Endothelial cell of umbilical vein (primary cell): ENCODE results near the gene ASB10. TPM values are rescaled to one million over a fixed set of nuclear protein-coding genes. Genes with fewer than 3 reads are reported as not detected.

Experiments used
- BruUV-seq: library from RNA; stranded (reverse); fragments of 400-500 nt; replicated peaks from 2 replicates; lab custom pipeline; 2021; lab: Mats Ljungman, UMichigan
- CTCF ChIA-PET: fragments of 300-600, 350-600 bp; sonication (Branson Sonifier 250); formaldehyde crosslinking; loops from one replicate; lab custom pipeline; 2021; ENCODE audit warnings: antibody characterized with exemption, inconsistent platforms; lab: Charles Lee
- POLR2A ChIA-PET: fragments of 300-600, 350-600 bp; sonication (Branson Sonifier 250); formaldehyde crosslinking; loops from one replicate; lab custom pipeline; 2021; ENCODE audit warnings: antibody characterized with exemption, inconsistent platforms; lab: Charles Lee
- DNase-seq: peaks from one replicate; pipeline ENCODE4 v3.0.0-alpha.2; 2011; ENCODE audit warnings: low read depth, low spot score
- FAIRE-seq: peaks from 2 replicates; lab custom pipeline; 2011; peaks lifted over from hg19 to GRCh38; lab: Jason Lieb, UNC
- H2AFZ ChIP-seq: 2 replicates; pipeline ENCODE4 v1.6.0; 2012; ENCODE audit warnings: low read depth, low read length, control low read depth, inconsistent platforms
- H3K27ac ChIP-seq: 2 replicates; pipeline ENCODE4 v1.5.1; 2011; ENCODE audit warnings: low read depth, mild to moderate bottlenecking, control low read depth, low read length, moderate library complexity; ENCODE audit not compliant: insufficient read depth
- H3K27me3 ChIP-seq, 2 experiments: 2 replicates each; pipeline versions ENCODE4 v1.6.0 to v1.6.1; 2011; ENCODE audit warnings: low read length in 2 of 2, mixed read lengths in 1 of 2; ENCODE audit not compliant: control insufficient read depth in 2 of 2, insufficient read depth in 2 of 2
- H3K36me3 ChIP-seq, 2 experiments: 2 replicates in 1 of 2; 3 replicates in 1 of 2; pipeline ENCODE4 v1.5.1; 2011; ENCODE audit warnings: low read length in 2 of 2, mild to moderate bottlenecking in 1 of 2, moderate library complexity in 1 of 2; ENCODE audit not compliant: control insufficient read depth in 2 of 2, insufficient read depth in 2 of 2; ENCODE audit errors: extremely low read depth in 1 of 2
- H3K4me1 ChIP-seq: 3 replicates; pipeline ENCODE4 v1.5.1; 2011; ENCODE audit warnings: mild to moderate bottlenecking, low read length; ENCODE audit not compliant: control insufficient read depth, insufficient read depth; ENCODE audit errors: extremely low read depth
- H3K4me2 ChIP-seq: 2 replicates; pipeline ENCODE4 v1.6.1; 2011; ENCODE audit warnings: low read length, control low read depth, mixed read lengths; ENCODE audit not compliant: insufficient read depth
- H3K4me3 ChIP-seq, 3 experiments: fragments of 200-600 bp in 1 of 3; sonication (generic), shearing (Covaris generic) in 1 of 3; replicated peaks in 1 of 3; 2 replicates each; pipeline ENCODE4 v1.5.1; 2011 to 2016; ENCODE audit warnings: control low read depth in 3 of 3, low read length in 3 of 3, mild to moderate bottlenecking in 2 of 3, inconsistent platforms in 1 of 3, low read depth in 1 of 3, moderate library complexity in 1 of 3; ENCODE audit not compliant: insufficient read depth in 1 of 3
- H3K79me2 ChIP-seq: 2 replicates; pipeline ENCODE4 v1.6.0; 2012; ENCODE audit warnings: low read length, inconsistent platforms; ENCODE audit not compliant: control insufficient read depth, insufficient read depth
- H3K9ac ChIP-seq: replicated peaks from 2 replicates; pipeline ENCODE3; 2011; ENCODE audit warnings: low read length, control low read depth; ENCODE audit not compliant: insufficient read depth; ENCODE audit errors: extremely low read depth
- H3K9me1 ChIP-seq: replicated peaks from 3 replicates; pipeline ENCODE4 v1.6.0; 2011; ENCODE audit warnings: mild to moderate bottlenecking, low read length; ENCODE audit not compliant: control insufficient read depth, insufficient read depth; ENCODE audit errors: extremely low read depth
- H3K9me3 ChIP-seq: replicated peaks from 2 replicates; pipeline ENCODE4 v1.5.1; 2012; ENCODE audit warnings: low read length, inconsistent platforms; ENCODE audit not compliant: control insufficient read depth, insufficient read depth
- H4K20me1 ChIP-seq: replicated peaks from 2 replicates; pipeline ENCODE3; 2011; ENCODE audit warnings: mild to moderate bottlenecking, low read length; ENCODE audit not compliant: control insufficient read depth, insufficient read depth; ENCODE audit errors: extremely low read depth
- EZH2 ChIP-seq: IDR thresholded peaks from 2 replicates; pipeline ENCODE4 v1.6.1; 2012; ENCODE audit warnings: borderline replicate concordance, low read depth, mild to moderate bottlenecking, moderate library complexity, low read length, inconsistent platforms; ENCODE audit not compliant: severe bottlenecking
- FOS ChIP-seq: IDR thresholded peaks from 2 replicates; pipeline ENCODE4 v1.6.1; 2011; ENCODE audit warnings: mild to moderate bottlenecking, low read length, moderate library complexity, borderline replicate concordance; ENCODE audit not compliant: insufficient read depth
- GATA2 ChIP-seq: IDR thresholded peaks from 2 replicates; pipeline ENCODE4 v1.7.0; 2011; ENCODE audit warnings: low read depth, mild to moderate bottlenecking, moderate library complexity, mixed read lengths, low read length; ENCODE audit not compliant: insufficient read length, insufficient read depth
- JUN ChIP-seq: IDR thresholded peaks from 2 replicates; pipeline ENCODE4 v1.6.1; 2011; ENCODE audit warnings: borderline replicate concordance, low read depth; ENCODE audit not compliant: insufficient read length, insufficient read depth
- MYC ChIP-seq: IDR thresholded peaks from one replicate; pipeline ENCODE4 v1.6.1; 2011; ENCODE audit warnings: mild to moderate bottlenecking, low read depth, low read length
- POLR2A ChIP-seq: IDR thresholded peaks from 2 replicates; pipeline ENCODE4 v1.6.1; 2012; ENCODE audit warnings: low read depth, mild to moderate bottlenecking, control low read depth, low read length
- POLR2AphosphoS5 ChIP-seq: IDR thresholded peaks from 2 replicates; pipeline ENCODE4 v1.6.1; 2012; ENCODE audit warnings: low read depth, mild to moderate bottlenecking, control low read depth, low read length, moderate library complexity; ENCODE audit not compliant: insufficient read depth
- dilution Hi-C: fragments of 300-500 bp; cut with MboI; formaldehyde crosslinking; loops from one replicate; pipeline ENCODE4 v1.15.0; 2019; ENCODE audit warnings: low sequenced_read_pairs; ENCODE audit not compliant: extremely low pct_ligation_motif_present
- intact Hi-C: fragments of 100-400 bp; cut with micrococcal nuclease; formaldehyde crosslinking; loops from one replicate; pipeline ENCODE4 v1.10.0; 2022
- polyA plus RNA-seq, 4 experiments: library from polyadenylated mRNA; depleted of rRNA in 3 of 4; stranded (reverse) in 3 of 4; unstranded in 1 of 4; fragments of >200 nt; gene quantifications; 2 replicates each; pipeline versions ENCODE4 v1.2.1 to v1.2.3, GENCODE V29; 2011 to 2012; ENCODE audit warnings: missing spikeins in 1 of 4
- total RNA-seq: library from RNA; stranded (reverse); gene quantifications from 2 replicates; pipeline ENCODE4 v1.2.3, GENCODE V29; 2021
- TF ChIP-seq, protein P1 (sequence below): IDR thresholded peaks from 2 replicates; pipeline ENCODE4 v1.6.1; 2011; ENCODE audit not compliant: insufficient read depth, insufficient read length
- TF ChIP-seq, protein P2 (sequence below), 2 donors: IDR thresholded peaks; 1 replicate in 1 of 2; 2 replicates in 1 of 2; pipeline ENCODE4 v1.5.1; 2011; ENCODE audit warnings: low read length in 2 of 2, mild to moderate bottlenecking in 2 of 2, moderate library complexity in 2 of 2, control low read depth in 1 of 2, inconsistent platforms in 1 of 2, low read depth in 1 of 2; ENCODE audit not compliant: insufficient read depth in 1 of 2; ENCODE audit errors: extremely low read depth in 1 of 2

ASB10 gene
- total and polyA plus RNA-seq, 2 donors (not counting 3 experiments of a cell fraction or from before 2014, with no cell fraction given), result not detected

DNA sequence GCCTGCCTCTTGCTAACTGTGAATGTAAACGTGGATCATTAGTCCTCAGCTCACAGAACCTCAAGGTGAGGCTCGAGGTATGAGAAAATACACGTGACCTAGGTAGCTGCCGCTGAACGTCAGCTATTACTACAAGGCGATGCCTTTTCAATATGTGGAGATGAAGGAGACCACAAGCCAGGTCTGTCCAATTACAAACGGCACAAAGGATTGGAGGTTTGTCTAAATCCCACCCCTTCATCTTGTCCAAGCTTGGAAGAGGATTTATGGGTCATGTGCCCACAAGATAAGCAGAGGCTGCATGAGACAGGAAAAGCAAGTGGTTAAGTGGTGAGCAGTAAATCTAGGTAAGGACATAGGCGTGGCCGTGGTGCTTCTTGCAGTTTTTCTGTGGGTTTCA is 19.9 kb upstream of the ASB10 start:
- no peak for DNase-seq
- intact Hi-C loops, result no loop called here
- no peak for FAIRE-seq
- dilution Hi-C loops, result no loop called here
- Histone ChIP-seq H3K27me3 (peaks cover 2 to 11% of the 10 kb centered on the region in 2 experiments), H3K9me3 (no peaks in the 10 kb centered on the region), H3K4me2 (no peak overlapping the region), H4K20me1 (no peaks in the 10 kb centered on the region), H3K36me3 (no peaks in the 10 kb centered on the region), H2AFZ (no peak overlapping the region), H3K4me3 (no peak overlapping the region), H3K27ac (no peak overlapping the region), H3K9ac (no peak overlapping the region), H3K9me1 (no peaks in the 10 kb centered on the region), H3K79me2 (no peaks in the 10 kb centered on the region), H3K4me1 (no peaks in the 10 kb centered on the region)
- no TSS peak for BruUV-seq
- POLR2A ChIA-PET, result interaction anchor here (2.5 kb wide), 1 partner anchor 20 kb away, joined by 5 read pairs; the partner anchor contains the start of gene ABCF2
- TF ChIP-seq FOS, result no peak
- TF ChIP-seq, protein P1, sequence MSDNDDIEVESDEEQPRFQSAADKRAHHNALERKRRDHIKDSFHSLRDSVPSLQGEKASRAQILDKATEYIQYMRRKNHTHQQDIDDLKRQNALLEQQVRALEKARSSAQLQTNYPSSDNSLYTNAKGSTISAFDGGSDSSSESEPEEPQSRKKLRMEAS, result no peak
- TF ChIP-seq JUN, result no peak
- no peak for TF ChIP-seq EZH2
- TF ChIP-seq MYC, result no peak
- no peak for TF ChIP-seq GATA2
- no peak for TF ChIP-seq POLR2AphosphoS5
- no peak for TF ChIP-seq POLR2A
- TF ChIP-seq, protein P2, sequence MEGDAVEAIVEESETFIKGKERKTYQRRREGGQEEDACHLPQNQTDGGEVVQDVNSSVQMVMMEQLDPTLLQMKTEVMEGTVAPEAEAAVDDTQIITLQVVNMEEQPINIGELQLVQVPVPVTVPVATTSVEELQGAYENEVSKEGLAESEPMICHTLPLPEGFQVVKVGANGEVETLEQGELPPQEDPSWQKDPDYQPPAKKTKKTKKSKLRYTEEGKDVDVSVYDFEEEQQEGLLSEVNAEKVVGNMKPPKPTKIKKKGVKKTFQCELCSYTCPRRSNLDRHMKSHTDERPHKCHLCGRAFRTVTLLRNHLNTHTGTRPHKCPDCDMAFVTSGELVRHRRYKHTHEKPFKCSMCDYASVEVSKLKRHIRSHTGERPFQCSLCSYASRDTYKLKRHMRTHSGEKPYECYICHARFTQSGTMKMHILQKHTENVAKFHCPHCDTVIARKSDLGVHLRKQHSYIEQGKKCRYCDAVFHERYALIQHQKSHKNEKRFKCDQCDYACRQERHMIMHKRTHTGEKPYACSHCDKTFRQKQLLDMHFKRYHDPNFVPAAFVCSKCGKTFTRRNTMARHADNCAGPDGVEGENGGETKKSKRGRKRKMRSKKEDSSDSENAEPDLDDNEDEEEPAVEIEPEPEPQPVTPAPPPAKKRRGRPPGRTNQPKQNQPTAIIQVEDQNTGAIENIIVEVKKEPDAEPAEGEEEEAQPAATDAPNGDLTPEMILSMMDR (IDR thresholded peaks at IDR 0.05; ENCODE audit: extremely low read depth in 1 of 2, insufficient read depth in 1 of 2, low read depth in 1 of 2, low read length in 2 of 2), result no peak
- CTCF ChIA-PET, result interaction anchor here (1.4 kb wide), 1 partner anchor 38 kb away, joined by 3 read pairs; no protein-coding TSS in a partner anchor
